ENCODE results near the gene KIAA1328.

GRCh38 chr18:37122877-37123276 is 293.9 kb downstream of the KIAA1328 start:
- TF ChIP-seq, protein P1, sequence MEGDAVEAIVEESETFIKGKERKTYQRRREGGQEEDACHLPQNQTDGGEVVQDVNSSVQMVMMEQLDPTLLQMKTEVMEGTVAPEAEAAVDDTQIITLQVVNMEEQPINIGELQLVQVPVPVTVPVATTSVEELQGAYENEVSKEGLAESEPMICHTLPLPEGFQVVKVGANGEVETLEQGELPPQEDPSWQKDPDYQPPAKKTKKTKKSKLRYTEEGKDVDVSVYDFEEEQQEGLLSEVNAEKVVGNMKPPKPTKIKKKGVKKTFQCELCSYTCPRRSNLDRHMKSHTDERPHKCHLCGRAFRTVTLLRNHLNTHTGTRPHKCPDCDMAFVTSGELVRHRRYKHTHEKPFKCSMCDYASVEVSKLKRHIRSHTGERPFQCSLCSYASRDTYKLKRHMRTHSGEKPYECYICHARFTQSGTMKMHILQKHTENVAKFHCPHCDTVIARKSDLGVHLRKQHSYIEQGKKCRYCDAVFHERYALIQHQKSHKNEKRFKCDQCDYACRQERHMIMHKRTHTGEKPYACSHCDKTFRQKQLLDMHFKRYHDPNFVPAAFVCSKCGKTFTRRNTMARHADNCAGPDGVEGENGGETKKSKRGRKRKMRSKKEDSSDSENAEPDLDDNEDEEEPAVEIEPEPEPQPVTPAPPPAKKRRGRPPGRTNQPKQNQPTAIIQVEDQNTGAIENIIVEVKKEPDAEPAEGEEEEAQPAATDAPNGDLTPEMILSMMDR (IDR thresholded peaks at IDR 0.05), result no peak
- TF ChIP-seq POLR2A (IDR thresholded peaks at IDR 0.05), result no peak

Data from heart left ventricle (tissue), 13 donors.